ENCODE data around the gene TAX1BP1. TPM values are rescaled to one million over a fixed set of nuclear protein-coding genes. Genes with fewer than 3 reads are reported as not detected.

TAX1BP1 gene
- total RNA-seq, 2 experiments from 2014 or later, result 27.9 to 49.7 TPM

DNA sequence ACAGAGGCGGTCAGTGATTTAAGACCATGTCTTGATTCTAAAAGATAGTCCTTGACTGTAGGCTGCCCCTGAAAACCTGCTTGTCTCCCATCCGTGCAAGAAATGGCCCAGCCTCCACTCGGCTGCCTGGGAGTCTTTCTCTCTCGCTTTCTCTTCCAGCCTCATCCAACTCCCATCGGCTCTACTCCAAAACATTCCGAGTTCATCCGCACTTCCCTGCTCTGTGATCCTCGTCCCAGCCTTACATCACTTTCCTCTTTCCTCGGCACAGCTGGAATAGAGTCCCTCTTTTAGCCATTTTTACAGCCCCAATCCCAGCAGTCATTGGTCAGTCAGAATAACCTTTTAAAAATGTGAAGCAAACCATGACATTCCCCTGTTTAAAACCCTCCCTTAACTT lies 135.1 kb downstream of the TAX1BP1 start:
- H4K20me1 ChIP-seq (ENCODE audit: insufficient read depth, low read length), result no peaks in the 10 kb centered on the region
- H3K4me1 ChIP-seq (ENCODE audit: insufficient read depth, low read length, poor library complexity, severe bottlenecking), result no peaks in the 10 kb centered on the region
- no peak for TF ChIP-seq CTCF (conservative IDR thresholded peaks at IDR 0.05; ENCODE audit: low read length)
- no peak for TF ChIP-seq EZH2phosphoT487 (IDR thresholded peaks at IDR 0.05; ENCODE audit: borderline replicate concordance, low read depth, low read length)
- H3K79me2 ChIP-seq (ENCODE audit: insufficient read depth, low read depth, low read length), result no peaks in the 10 kb centered on the region
- H2AFZ ChIP-seq (ENCODE audit: low read length), result no peak overlapping the region
- H3K27ac ChIP-seq (ENCODE audit: low read depth, low read length, poor library complexity, severe bottlenecking), result no peak overlapping the region
- no peaks in the 10 kb centered on the region for H3K9me2 ChIP-seq (ENCODE audit: insufficient read depth, low read length)
- POLR2A ChIA-PET, result no interaction called here
- H3K9me3 ChIP-seq (ENCODE audit: low read length), result no peaks in the 10 kb centered on the region
- no TSS peak for BruUV-seq (replicated peaks)
- CTCF ChIA-PET (ENCODE audit: unreplicated experiment), result no interaction called here
- H3K4me3 ChIP-seq (ENCODE audit: low read depth, low read length, poor library complexity, severe bottlenecking), result no peak overlapping the region
- no peak for DNase-seq (ENCODE audit: low spot score)
- intact Hi-C loops (cut with micrococcal nuclease; ENCODE audit: unreplicated experiment), result no loop called here
- no peak overlapping the region for H3K4me2 ChIP-seq (ENCODE audit: low read length)
- H3K36me3 ChIP-seq (ENCODE audit: insufficient read depth, low read length), result no peaks in the 10 kb centered on the region

DNA sequence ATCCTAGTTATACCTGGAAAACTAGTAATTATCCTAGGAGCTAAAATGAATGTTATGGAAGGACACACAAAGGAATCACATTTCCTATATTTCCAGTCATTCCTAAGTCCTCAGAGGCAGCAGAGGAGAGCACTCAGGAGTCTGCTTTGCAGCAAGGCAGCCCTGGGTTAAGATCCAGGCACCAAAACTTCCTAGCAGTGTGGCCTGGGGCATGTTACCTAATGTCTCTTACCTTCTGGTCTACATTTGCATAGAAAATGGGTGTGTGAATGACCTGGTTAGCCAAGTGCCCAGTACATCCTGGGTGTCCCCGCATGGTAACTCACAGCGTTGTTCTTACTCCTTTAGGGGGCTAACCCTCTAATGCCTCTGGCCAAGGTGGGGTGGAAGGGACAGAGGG lies 135.9 kb downstream of the TAX1BP1 start:
- Histone ChIP-seq H3K9me2 (ENCODE audit: insufficient read depth, low read length) (no peaks in the 10 kb centered on the region), H3K4me2 (ENCODE audit: low read length) (no peak overlapping the region), H3K9me3 (ENCODE audit: low read length) (no peaks in the 10 kb centered on the region), H4K20me1 (ENCODE audit: insufficient read depth, low read length) (no peaks in the 10 kb centered on the region), H3K4me1 (ENCODE audit: insufficient read depth, low read length, poor library complexity, severe bottlenecking) (no peaks in the 10 kb centered on the region), H3K79me2 (ENCODE audit: insufficient read depth, low read depth, low read length) (no peaks in the 10 kb centered on the region), H3K27ac (ENCODE audit: low read depth, low read length, poor library complexity, severe bottlenecking) (no peak overlapping the region), H2AFZ (ENCODE audit: low read length) (no peak overlapping the region), H3K4me3 (ENCODE audit: low read depth, low read length, poor library complexity, severe bottlenecking) (no peak overlapping the region), H3K36me3 (ENCODE audit: insufficient read depth, low read length) (no peaks in the 10 kb centered on the region)
- ChIA-PET POLR2A (no interaction called here), CTCF (ENCODE audit: unreplicated experiment) (no interaction called here)
- TF ChIP-seq CTCF (conservative IDR thresholded peaks at IDR 0.05; ENCODE audit: low read length) (no peak), EZH2phosphoT487 (IDR thresholded peaks at IDR 0.05; ENCODE audit: borderline replicate concordance, low read depth, low read length) (no peak)
- intact Hi-C loops (cut with micrococcal nuclease; ENCODE audit: unreplicated experiment), result no loop called here
- DNase-seq (ENCODE audit: low spot score), result no peak
- no TSS peak for BruUV-seq (replicated peaks)

- no peak overlapping the region for H2AFZ ChIP-seq (ENCODE audit: low read length)
- TF ChIP-seq CTCF (conservative IDR thresholded peaks at IDR 0.05; ENCODE audit: low read length) (no peak), EZH2phosphoT487 (IDR thresholded peaks at IDR 0.05; ENCODE audit: borderline replicate concordance, low read depth, low read length) (no peak)
- ChIA-PET CTCF (ENCODE audit: unreplicated experiment) (no interaction called here), POLR2A (interaction anchor here (0.6 kb wide), 1 partner anchor 76 kb away, joined by 4 read pairs; no protein-coding TSS in a partner anchor)
- BruUV-seq (replicated peaks), result no TSS peak
- intact Hi-C loops (cut with micrococcal nuclease; ENCODE audit: unreplicated experiment), result no loop called here
- no peaks in the 10 kb centered on the region for H3K4me1 ChIP-seq (ENCODE audit: insufficient read depth, low read length, poor library complexity, severe bottlenecking)
- no peak overlapping the region for H3K4me3 ChIP-seq (ENCODE audit: low read depth, low read length, poor library complexity, severe bottlenecking)
- H3K27ac ChIP-seq (ENCODE audit: low read depth, low read length, poor library complexity, severe bottlenecking), result no peak overlapping the region
- DNase-seq (ENCODE audit: low spot score), result no peak
- no peaks in the 10 kb centered on the region for H4K20me1 ChIP-seq (ENCODE audit: insufficient read depth, low read length)
- H3K9me3 ChIP-seq (ENCODE audit: low read length), result no peaks in the 10 kb centered on the region
- H3K4me2 ChIP-seq (ENCODE audit: low read length), result no peak overlapping the region
- H3K9me2 ChIP-seq (ENCODE audit: insufficient read depth, low read length), result no peaks in the 10 kb centered on the region
- H3K79me2 ChIP-seq (ENCODE audit: insufficient read depth, low read depth, low read length), result no peaks in the 10 kb centered on the region
- no peaks in the 10 kb centered on the region for H3K36me3 ChIP-seq (ENCODE audit: insufficient read depth, low read length)
Observed at GRCh38 chr7:27876756-27877155, 136.8 kb downstream of the TAX1BP1 start.

Other genes with a start within 250 kb of the TAX1BP1 start
- 22.8 and 24.0 TPM in 2 replicates for gene HIBADH, start 77.3 kb upstream of the TAX1BP1 start, total RNA-seq (2014; rRNA removed; shearing (Covaris generic))
- gene HIBADH, start 77.3 kb upstream of the TAX1BP1 start, total RNA-seq (2022), result 19.2 TPM in 2 replicates

Data from OCI-LY7 (cell line).